Measurements from ENCODE around the gene HORMAD2. TPM values are rescaled to one million over a fixed set of nuclear protein-coding genes. Genes with fewer than 3 reads are reported as not detected.
A peak's percentile ranks its signal among the peaks of the same experiment; 100 is the strongest.

The HORMAD2 gene
- total RNA-seq, 5 donors from 2014 or later (not counting 1 experiment from before 2014, with no cell fraction given), result not detected

- ATAC-seq (replicated peaks in 1 of 4), result no peak
- no peaks in the 10 kb centered on the region for H3K36me3 Mint-ChIP-seq
- CTCF ChIA-PET, result no interaction called here
- WGBS (ENCODE audit: insufficient coverage), result 92% methylated on average over 2 of the region's 4 CpGs
- Histone ChIP-seq H3K27me3 (replicated peaks in 1 of 2; ENCODE audit: control insufficient read depth in 2 of 2, extremely low read depth in 1 of 2, insufficient read depth in 2 of 2, low read length in 1 of 2) (no peaks in the 10 kb centered on the region), H3K36me3 (ENCODE audit: control insufficient read depth in 2 of 2, extremely low read depth in 1 of 2, insufficient read depth in 1 of 2, low read length in 1 of 2) (no peaks in the 10 kb centered on the region), H3K4me3 (ENCODE audit: control insufficient read depth in 1 of 2, extremely low read depth in 1 of 2, low read length in 1 of 2) (no peak overlapping the region), H3K4me1 (ENCODE audit: control insufficient read depth in 1 of 2, extremely low read depth in 1 of 2, insufficient read depth in 2 of 2, low read length in 2 of 2) (peaks cover 22 to 67% of the 10 kb centered on the region in 2 experiments), H3K9me3 (no peaks in the 10 kb centered on the region), H3K27ac (ENCODE audit: low read length) (no peak overlapping the region)
- H3K27me3 Mint-ChIP-seq, result no peaks in the 10 kb centered on the region
- H3K4me1 Mint-ChIP-seq, result peaks cover 65 to 80% (median 75%) of the 10 kb centered on the region in 3 donors
- H3K9me3 Mint-ChIP-seq, result no peaks in the 10 kb centered on the region
- H3K27ac Mint-ChIP-seq, result peak overlapping the region in 1 of 2 donors; percentile 94
- H3K4me3 Mint-ChIP-seq, result no peak overlapping the region
- POLR2A ChIA-PET, result no interaction called here
- DNase-seq, result no peak
Observed at GRCh38 chr22:30222321-30222720, 142.1 kb downstream of the HORMAD2 start.

DNA sequence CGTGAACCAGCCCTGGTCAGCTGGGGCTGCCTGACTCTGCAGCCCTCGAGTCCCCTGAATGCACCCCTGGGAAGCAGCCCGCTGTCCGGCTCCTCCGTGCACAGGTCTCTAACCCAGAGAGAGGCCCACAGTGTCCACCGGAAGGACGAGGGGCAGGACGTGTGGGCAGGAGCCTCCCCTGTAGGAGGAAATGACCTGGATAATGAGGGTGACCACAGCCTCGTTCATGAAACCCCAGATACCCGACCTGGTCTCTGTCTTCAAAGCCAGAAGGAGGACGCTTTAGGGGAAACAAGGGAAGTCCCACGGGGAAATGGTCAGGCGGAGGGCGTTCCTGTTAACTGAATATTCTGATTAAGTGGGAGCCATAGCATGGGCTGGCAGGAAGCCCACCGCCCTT lies 143.0 kb downstream of the HORMAD2 start:
- 66% methylated on average over 13 of the region's 15 CpGs for WGBS (ENCODE audit: insufficient coverage)
- ATAC-seq (replicated peaks in 1 of 4) (no peak), DNase-seq (no peak)
- H3K4me1 ChIP-seq (ENCODE audit: control insufficient read depth in 1 of 2, extremely low read depth in 1 of 2, insufficient read depth in 2 of 2, low read length in 2 of 2), result peaks cover 22 to 75% of the 10 kb centered on the region in 2 experiments
- H3K9me3 ChIP-seq, result no peaks in the 10 kb centered on the region
- Mint-ChIP-seq H3K9me3 (no peaks in the 10 kb centered on the region), H3K27ac (peak overlapping the region; percentile 39 to 77), H3K36me3 (no peaks in the 10 kb centered on the region), H3K4me3 (no peak overlapping the region), H3K27me3 (no peaks in the 10 kb centered on the region), H3K4me1 (peaks cover 72 to 86% (median 84%) of the 10 kb centered on the region in 3 donors)
- H3K4me3 ChIP-seq (ENCODE audit: control insufficient read depth in 1 of 2, extremely low read depth in 1 of 2, low read length in 1 of 2), result no peak overlapping the region
- no peaks in the 10 kb centered on the region for H3K36me3 ChIP-seq (ENCODE audit: control insufficient read depth in 2 of 2, extremely low read depth in 1 of 2, insufficient read depth in 1 of 2, low read length in 1 of 2)
- H3K27me3 ChIP-seq (replicated peaks in 1 of 2; ENCODE audit: control insufficient read depth in 2 of 2, extremely low read depth in 1 of 2, insufficient read depth in 2 of 2, low read length in 1 of 2), result no peaks in the 10 kb centered on the region
- H3K27ac ChIP-seq (ENCODE audit: low read length), result no peak overlapping the region
- ChIA-PET POLR2A (no interaction called here), CTCF (no interaction called here)

GRCh38 chr22:30224161-30224857 lies 144.0 kb downstream of the HORMAD2 start:
- Histone ChIP-seq H3K27me3 (replicated peaks in 1 of 2; ENCODE audit: control insufficient read depth in 2 of 2, extremely low read depth in 1 of 2, insufficient read depth in 2 of 2, low read length in 1 of 2) (no peaks in the 10 kb centered on the region), H3K4me1 (ENCODE audit: control insufficient read depth in 1 of 2, extremely low read depth in 1 of 2, insufficient read depth in 2 of 2, low read length in 2 of 2) (peaks cover 20 to 71% of the 10 kb centered on the region in 2 experiments), H3K27ac (ENCODE audit: low read length) (no peak overlapping the region), H3K4me3 (ENCODE audit: control insufficient read depth in 1 of 2, extremely low read depth in 1 of 2, low read length in 1 of 2) (no peak overlapping the region), H3K9me3 (no peaks in the 10 kb centered on the region), H3K36me3 (ENCODE audit: control insufficient read depth in 2 of 2, extremely low read depth in 1 of 2, insufficient read depth in 1 of 2, low read length in 1 of 2) (no peaks in the 10 kb centered on the region)
- no peaks in the 10 kb centered on the region for H3K27me3 Mint-ChIP-seq
- no peaks in the 10 kb centered on the region for H3K9me3 Mint-ChIP-seq
- no peaks in the 10 kb centered on the region for H3K36me3 Mint-ChIP-seq
- ATAC-seq (replicated peaks in 1 of 4), result no peak
- peaks cover 71 to 87% (median 85%) of the 10 kb centered on the region in 3 donors for H3K4me1 Mint-ChIP-seq
- H3K27ac Mint-ChIP-seq, result no peak overlapping the region
- POLR2A ChIA-PET, result no interaction called here
- no peak overlapping the region for H3K4me3 Mint-ChIP-seq
- CTCF ChIA-PET, result no interaction called here
- no peak for DNase-seq
- 78% methylated on average over 8 of the region's 11 CpGs for whole genome bisulfite sequencing (ENCODE audit: insufficient coverage)

DNA sequence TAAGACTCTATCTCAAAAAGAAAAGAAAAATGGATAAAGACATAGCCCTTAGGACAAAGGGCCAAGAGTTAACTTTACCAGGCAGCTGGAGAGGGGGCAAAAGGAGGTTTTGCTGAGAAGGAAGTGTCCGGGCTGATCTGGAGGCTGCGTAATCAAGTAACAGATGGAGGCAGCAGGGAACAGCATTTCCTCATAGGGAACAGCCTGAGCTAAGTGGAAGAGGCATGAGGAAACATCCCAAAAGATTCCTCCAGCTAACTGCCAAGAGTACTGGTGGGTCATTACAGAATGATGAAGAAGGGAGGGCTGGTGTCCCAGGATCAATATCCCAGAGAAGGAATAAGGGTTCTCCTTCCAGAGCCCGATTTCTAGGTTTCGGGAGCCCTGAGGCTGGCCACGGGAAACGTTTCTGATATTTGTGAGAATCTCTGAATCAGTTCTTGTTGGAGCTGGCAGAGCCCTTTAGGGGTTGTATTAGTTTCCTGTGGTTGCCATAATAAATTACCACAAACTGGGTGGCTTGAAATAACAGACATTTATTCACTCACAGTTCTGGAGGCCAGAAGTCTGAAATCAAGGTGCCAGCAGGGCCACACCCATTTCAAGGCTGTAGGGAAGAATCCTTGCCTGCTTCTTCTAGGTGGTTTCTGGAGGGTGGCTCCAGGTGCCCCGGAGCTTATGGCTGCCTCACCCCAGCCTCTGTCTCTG lies 145.1 kb downstream of the HORMAD2 start:
- no peaks in the 10 kb centered on the region for H3K36me3 Mint-ChIP-seq
- H3K4me1 Mint-ChIP-seq, result peaks cover 62 to 76% (median 74%) of the 10 kb centered on the region in 3 donors
- WGBS (ENCODE audit: insufficient coverage), result 85% methylated on average over 4 of the region's 7 CpGs
- H3K27ac Mint-ChIP-seq, result peak overlapping the region; percentile 59
- H3K4me1 ChIP-seq (ENCODE audit: control insufficient read depth in 1 of 2, extremely low read depth in 1 of 2, insufficient read depth in 2 of 2, low read length in 2 of 2), result peaks cover 12 to 61% of the 10 kb centered on the region in 2 experiments
- no peaks in the 10 kb centered on the region for H3K36me3 ChIP-seq (ENCODE audit: control insufficient read depth in 2 of 2, extremely low read depth in 1 of 2, insufficient read depth in 1 of 2, low read length in 1 of 2)
- no peak for ATAC-seq (replicated peaks in 1 of 4)
- ChIA-PET POLR2A (no interaction called here), CTCF (no interaction called here)
- no peaks in the 10 kb centered on the region for H3K9me3 ChIP-seq
- H3K27ac ChIP-seq (ENCODE audit: low read length), result no peak overlapping the region
- no peak overlapping the region for H3K4me3 ChIP-seq (ENCODE audit: control insufficient read depth in 1 of 2, extremely low read depth in 1 of 2, low read length in 1 of 2)
- H3K4me3 Mint-ChIP-seq, result no peak overlapping the region
- H3K9me3 Mint-ChIP-seq, result no peaks in the 10 kb centered on the region
- DNase-seq, result no peak
- H3K27me3 Mint-ChIP-seq, result no peaks in the 10 kb centered on the region
- no peaks in the 10 kb centered on the region for H3K27me3 ChIP-seq (replicated peaks in 1 of 2; ENCODE audit: control insufficient read depth in 2 of 2, extremely low read depth in 1 of 2, insufficient read depth in 2 of 2, low read length in 1 of 2)

GRCh38 chr22:30226192-30226832 lies 146.0 kb downstream of the HORMAD2 start:
- H3K36me3 ChIP-seq (ENCODE audit: control insufficient read depth in 2 of 2, extremely low read depth in 1 of 2, insufficient read depth in 1 of 2, low read length in 1 of 2), result no peaks in the 10 kb centered on the region
- Mint-ChIP-seq H3K4me1 (peaks cover 52 to 66% (median 65%) of the 10 kb centered on the region in 3 donors), H3K9me3 (no peaks in the 10 kb centered on the region), H3K27me3 (no peaks in the 10 kb centered on the region), H3K4me3 (no peak overlapping the region), H3K36me3 (no peaks in the 10 kb centered on the region), H3K27ac (peak overlapping the region in 1 of 2 donors; percentile 48)
- CTCF ChIA-PET, result no interaction called here
- DNase-seq (no peak), ATAC-seq (replicated peaks in 1 of 4) (no peak)
- H3K9me3 ChIP-seq, result no peaks in the 10 kb centered on the region
- POLR2A ChIA-PET, result no interaction called here
- H3K4me1 ChIP-seq (ENCODE audit: control insufficient read depth in 1 of 2, extremely low read depth in 1 of 2, insufficient read depth in 2 of 2, low read length in 2 of 2), result peaks cover 3 to 51% of the 10 kb centered on the region in 2 experiments
- H3K27ac ChIP-seq (ENCODE audit: low read length), result no peak overlapping the region
- no peaks in the 10 kb centered on the region for H3K27me3 ChIP-seq (replicated peaks in 1 of 2; ENCODE audit: control insufficient read depth in 2 of 2, extremely low read depth in 1 of 2, insufficient read depth in 2 of 2, low read length in 1 of 2)
- 96% methylated on average over 10 of the region's 11 CpGs for WGBS (ENCODE audit: insufficient coverage)
- no peak overlapping the region for H3K4me3 ChIP-seq (ENCODE audit: control insufficient read depth in 1 of 2, extremely low read depth in 1 of 2, low read length in 1 of 2)

Measured in T-cell (primary cell).